Measurements from ENCODE around the gene CHRNA1.

DNA sequence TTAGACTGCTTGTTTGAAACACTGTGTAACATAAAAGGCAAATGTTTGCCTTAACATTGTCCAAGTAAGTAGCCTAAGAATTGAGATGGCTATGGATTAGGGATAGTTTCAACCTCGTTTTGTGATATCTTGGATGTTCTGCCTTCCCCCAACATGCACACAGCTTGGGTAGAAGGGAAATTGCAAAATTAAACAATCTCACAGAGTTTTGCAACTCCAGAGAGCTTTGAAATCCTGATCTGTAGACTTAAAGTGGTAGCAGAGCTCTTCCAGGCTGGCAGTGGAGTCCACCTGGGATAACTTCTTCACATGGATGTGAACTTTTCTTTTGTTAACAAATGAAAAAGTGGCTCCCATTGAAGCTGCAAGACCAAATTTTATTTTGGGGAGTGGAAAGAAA lies 59.6 kb downstream of the CHRNA1 start:
- TF ChIP-seq, protein P1, sequence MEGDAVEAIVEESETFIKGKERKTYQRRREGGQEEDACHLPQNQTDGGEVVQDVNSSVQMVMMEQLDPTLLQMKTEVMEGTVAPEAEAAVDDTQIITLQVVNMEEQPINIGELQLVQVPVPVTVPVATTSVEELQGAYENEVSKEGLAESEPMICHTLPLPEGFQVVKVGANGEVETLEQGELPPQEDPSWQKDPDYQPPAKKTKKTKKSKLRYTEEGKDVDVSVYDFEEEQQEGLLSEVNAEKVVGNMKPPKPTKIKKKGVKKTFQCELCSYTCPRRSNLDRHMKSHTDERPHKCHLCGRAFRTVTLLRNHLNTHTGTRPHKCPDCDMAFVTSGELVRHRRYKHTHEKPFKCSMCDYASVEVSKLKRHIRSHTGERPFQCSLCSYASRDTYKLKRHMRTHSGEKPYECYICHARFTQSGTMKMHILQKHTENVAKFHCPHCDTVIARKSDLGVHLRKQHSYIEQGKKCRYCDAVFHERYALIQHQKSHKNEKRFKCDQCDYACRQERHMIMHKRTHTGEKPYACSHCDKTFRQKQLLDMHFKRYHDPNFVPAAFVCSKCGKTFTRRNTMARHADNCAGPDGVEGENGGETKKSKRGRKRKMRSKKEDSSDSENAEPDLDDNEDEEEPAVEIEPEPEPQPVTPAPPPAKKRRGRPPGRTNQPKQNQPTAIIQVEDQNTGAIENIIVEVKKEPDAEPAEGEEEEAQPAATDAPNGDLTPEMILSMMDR (IDR thresholded peaks at IDR 0.05) = no peak
- TF ChIP-seq EP300 (IDR thresholded peaks at IDR 0.05) = no peak
- no peak for TF ChIP-seq POLR2AphosphoS5 (IDR thresholded peaks at IDR 0.05)
- TF ChIP-seq POLR2A (IDR thresholded peaks at IDR 0.05) = no peak
